Caco-2 (cell line): Measurements from ENCODE around the gene PBX1. TPM values are rescaled to one million over a fixed set of nuclear protein-coding genes. Genes with fewer than 3 reads are reported as not detected.

Source experiments
- BruUV-seq: library from RNA; stranded (reverse); fragments of 400-500 nt; replicated peaks from 2 replicates; lab custom pipeline; 2021; lab: Mats Ljungman, UMichigan
- CTCF ChIA-PET: fragments of 300-600 bp; sonication (Branson Sonifier 250); formaldehyde crosslinking; loops from one replicate; lab custom pipeline; 2022; ENCODE audit warnings: antibody characterized with exemption; lab: Charles Lee
- POLR2A ChIA-PET: fragments of 300-600 bp; sonication (Branson Sonifier 250); formaldehyde crosslinking; loops from one replicate; lab custom pipeline; 2022; ENCODE audit warnings: antibody characterized with exemption; lab: Charles Lee
- DNase-seq, 2 experiments: peaks; one replicate each; pipeline versions ENCODE4 v3.0.0 to v3.0.0-alpha.2; 2020 to 2022
- H3K27me3 ChIP-seq: replicated peaks from 2 replicates; pipeline ENCODE4 v1.6.0; 2011; ENCODE audit warnings: low read length; ENCODE audit not compliant: control insufficient read depth, insufficient read depth
- H3K36me3 ChIP-seq: 2 replicates; pipeline ENCODE4 v1.5.1; 2011; ENCODE audit warnings: low read length; ENCODE audit not compliant: control insufficient read depth, insufficient read depth
- H3K4me1 ChIP-seq: fragments of 250-450 bp; sonication (Bioruptor Pico); 2 replicates; pipeline ENCODE4 v1.5.1; 2020; ENCODE audit warnings: mild to moderate bottlenecking
- H3K4me3 ChIP-seq: 2 replicates; pipeline ENCODE4 v1.5.1; 2011; ENCODE audit warnings: low read depth, mild to moderate bottlenecking, control low read depth, low read length
- H3K9me3 ChIP-seq: fragments of 250-450 bp; sonication (Bioruptor Pico); 2 replicates; pipeline ENCODE4 v1.5.1; 2020; ENCODE audit warnings: mild to moderate bottlenecking, moderate library complexity
- H3K27ac Mint-ChIP-seq: one replicate; pipeline ENCODE4 v1.8.0; 2022; ENCODE audit warnings: mixed read lengths; ENCODE audit not compliant: unreplicated experiment
- H3K27me3 Mint-ChIP-seq: one replicate; pipeline ENCODE4 v1.8.0; 2022; ENCODE audit warnings: mixed read lengths; ENCODE audit not compliant: insufficient read depth, unreplicated experiment
- H3K36me3 Mint-ChIP-seq: one replicate; pipeline ENCODE4 v1.8.0; 2022; ENCODE audit warnings: mild to moderate bottlenecking, mixed read lengths; ENCODE audit not compliant: insufficient read depth, unreplicated experiment
- H3K4me1 Mint-ChIP-seq: one replicate; pipeline ENCODE4 v1.8.0; 2022; ENCODE audit warnings: low read depth, mixed read lengths; ENCODE audit not compliant: unreplicated experiment
- H3K4me3 Mint-ChIP-seq: one replicate; pipeline ENCODE4 v1.8.0; 2022; ENCODE audit warnings: mild to moderate bottlenecking, moderate library complexity, mixed read lengths; ENCODE audit not compliant: unreplicated experiment
- H3K9me3 Mint-ChIP-seq: one replicate; pipeline ENCODE4 v1.8.0; 2022; ENCODE audit warnings: mixed read lengths; ENCODE audit not compliant: unreplicated experiment
- intact Hi-C: fragments of 100-400 bp; cut with micrococcal nuclease; formaldehyde crosslinking; loops from one replicate; pipeline ENCODE4 v1.10.0; 2022; ENCODE audit not compliant: unreplicated experiment
- total RNA-seq: library from RNA; stranded (reverse); gene quantifications from 2 replicates; pipeline ENCODE4 v1.2.3, GENCODE V29; 2022
- TF ChIP-seq, protein P1 (sequence below), 2 experiments: fragments of 200-600 bp in 1 of 2; IDR thresholded peaks; 1 replicate in 1 of 2; 2 replicates in 1 of 2; pipeline versions ENCODE4 v1.5.1 to v1.8.0; 2011 to 2022; ENCODE audit warnings: antibody characterized with exemption in 1 of 2, control low read depth in 1 of 2, inconsistent platforms in 1 of 2, low read depth in 1 of 2, low read length in 1 of 2, mild to moderate bottlenecking in 1 of 2, moderate library complexity in 1 of 2; ENCODE audit not compliant: insufficient read depth in 1 of 2, severe bottlenecking in 1 of 2, unreplicated experiment in 1 of 2

Gene PBX1
- total RNA-seq, 1 experiment from 2014 or later = 103 TPM

- Mint-ChIP-seq H3K4me3 (no peak overlapping the region), H3K9me3 (no peaks in the 10 kb centered on the region), H3K27ac (peak overlapping the region; percentile 85), H3K27me3 (no peaks in the 10 kb centered on the region), H3K36me3 (peaks cover 28% of the 10 kb centered on the region), H3K4me1 (peaks cover 54% of the 10 kb centered on the region)
- Histone ChIP-seq H3K27me3 (no peaks in the 10 kb centered on the region), H3K4me3 (no peak overlapping the region), H3K36me3 (no peaks in the 10 kb centered on the region), H3K9me3 (no peaks in the 10 kb centered on the region), H3K4me1 (peaks cover 77% of the 10 kb centered on the region)
- intact Hi-C loops = loop anchor here (2.0 kb wide), 1 partner anchor 25 kb away; no protein-coding TSS in a partner anchor
- DNase-seq = no peak
- TF ChIP-seq, protein P1, sequence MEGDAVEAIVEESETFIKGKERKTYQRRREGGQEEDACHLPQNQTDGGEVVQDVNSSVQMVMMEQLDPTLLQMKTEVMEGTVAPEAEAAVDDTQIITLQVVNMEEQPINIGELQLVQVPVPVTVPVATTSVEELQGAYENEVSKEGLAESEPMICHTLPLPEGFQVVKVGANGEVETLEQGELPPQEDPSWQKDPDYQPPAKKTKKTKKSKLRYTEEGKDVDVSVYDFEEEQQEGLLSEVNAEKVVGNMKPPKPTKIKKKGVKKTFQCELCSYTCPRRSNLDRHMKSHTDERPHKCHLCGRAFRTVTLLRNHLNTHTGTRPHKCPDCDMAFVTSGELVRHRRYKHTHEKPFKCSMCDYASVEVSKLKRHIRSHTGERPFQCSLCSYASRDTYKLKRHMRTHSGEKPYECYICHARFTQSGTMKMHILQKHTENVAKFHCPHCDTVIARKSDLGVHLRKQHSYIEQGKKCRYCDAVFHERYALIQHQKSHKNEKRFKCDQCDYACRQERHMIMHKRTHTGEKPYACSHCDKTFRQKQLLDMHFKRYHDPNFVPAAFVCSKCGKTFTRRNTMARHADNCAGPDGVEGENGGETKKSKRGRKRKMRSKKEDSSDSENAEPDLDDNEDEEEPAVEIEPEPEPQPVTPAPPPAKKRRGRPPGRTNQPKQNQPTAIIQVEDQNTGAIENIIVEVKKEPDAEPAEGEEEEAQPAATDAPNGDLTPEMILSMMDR (IDR thresholded peaks at IDR 0.05; ENCODE audit: insufficient read depth in 1 of 2, low read depth in 1 of 2, low read length in 1 of 2, severe bottlenecking in 1 of 2, unreplicated experiment in 1 of 2) = no peak
- POLR2A ChIA-PET = interaction anchor here (1.7 kb wide), 1 partner anchor 24 kb away, joined by 3 read pairs; no protein-coding TSS in a partner anchor
- CTCF ChIA-PET = interaction anchor here (0.5 to 0.6 kb wide), 2 partner anchors 38 to 343 kb away, joined by 3 read pairs; no protein-coding TSS in a partner anchor
- no TSS peak for BruUV-seq
Measured at GRCh38 chr1:164635803-164636731, 77.1 kb downstream of the PBX1 start.

- peaks cover 55% of the 10 kb centered on the region for H3K4me1 Mint-ChIP-seq
- no peak overlapping the region for H3K4me3 ChIP-seq
- H3K9me3 Mint-ChIP-seq = no peaks in the 10 kb centered on the region
- H3K27me3 Mint-ChIP-seq = no peaks in the 10 kb centered on the region
- DNase-seq = no peak
- intact Hi-C loops = loop anchor here (2.0 kb wide), 1 partner anchor 24 kb away; no protein-coding TSS in a partner anchor
- H3K4me3 Mint-ChIP-seq = no peak overlapping the region
- POLR2A ChIA-PET = interaction anchor here (1.7 kb wide), 1 partner anchor 23 kb away, joined by 3 read pairs; no protein-coding TSS in a partner anchor
- no peaks in the 10 kb centered on the region for H3K9me3 ChIP-seq
- CTCF ChIA-PET = no interaction called here
- TF ChIP-seq, protein P1 (IDR thresholded peaks at IDR 0.05; ENCODE audit: insufficient read depth in 1 of 2, low read depth in 1 of 2, low read length in 1 of 2, severe bottlenecking in 1 of 2, unreplicated experiment in 1 of 2) = no peak
- no peaks in the 10 kb centered on the region for H3K36me3 ChIP-seq
- TSS peak; percentile 14 for BruUV-seq
- peaks cover 28% of the 10 kb centered on the region for H3K36me3 Mint-ChIP-seq
- no peaks in the 10 kb centered on the region for H3K27me3 ChIP-seq
- H3K4me1 ChIP-seq = peaks cover 76% of the 10 kb centered on the region
- peak overlapping the region; percentile 85 for H3K27ac Mint-ChIP-seq
Measured at GRCh38 chr1:164636757-164637156, 77.8 kb downstream of the PBX1 start.
